Cardiac muscle cell (in vitro differentiated cells and primary cell): ENCODE data around the gene PNMT. TPM values are rescaled to one million over a fixed set of nuclear protein-coding genes. Genes with fewer than 3 reads are reported as not detected.

ENCODE experiments used
- DNase-seq, 2 donors: peaks; one replicate each; pipeline versions ENCODE4 v3.0.0 to v3.0.0-alpha.2; 2010 to 2017; ENCODE audit warnings: low read depth in 1 of 2, low spot score in 1 of 2
- H3K27ac ChIP-seq: fragments of 200-600 bp; sonication (generic); 2 replicates; pipeline ENCODE4 v1.5.1; 2016
- H3K27me3 ChIP-seq: fragments of 200-600 bp; sonication (generic); 2 replicates; pipeline ENCODE4 v1.6.0; 2016; ENCODE audit warnings: control low read depth
- H3K36me3 ChIP-seq: fragments of 200-600 bp; sonication (generic); 2 replicates; pipeline ENCODE4 v1.5.1; 2016; ENCODE audit warnings: control low read depth
- H3K4me1 ChIP-seq: fragments of 200-600 bp; sonication (generic); 2 replicates; pipeline ENCODE4 v1.8.1; 2017; ENCODE audit warnings: low read depth, mild to moderate bottlenecking, mixed run types
- H3K4me3 ChIP-seq: fragments of 200-600 bp; sonication (generic); 2 replicates; pipeline ENCODE4 v1.5.1; 2016; ENCODE audit warnings: mild to moderate bottlenecking
- H3K9me3 ChIP-seq: fragments of 200-600 bp; sonication (generic); 2 replicates; pipeline ENCODE4 v1.5.1; 2017; ENCODE audit warnings: low read depth, mild to moderate bottlenecking, control low read depth
- CTCF ChIP-seq: IDR thresholded peaks from 2 replicates; pipeline ENCODE4 v1.5.1; 2012; ENCODE audit warnings: low read depth, mild to moderate bottlenecking, low read length
- polyA plus RNA-seq: library from polyadenylated mRNA; unstranded; fragments of >200 nt; fragmentation: Nextera tagmentation; extraction: Ambion mirVana; gene quantifications from 2 replicates; pipeline ENCODE4 v1.2.1, GENCODE V29; 2016
- total RNA-seq: library from RNA; depleted of rRNA; stranded (reverse); fragments of >200 nt; gene quantifications from 2 replicates; pipeline ENCODE4 v1.2.3, GENCODE V29; 2016

The PNMT gene
- total and polyA plus RNA-seq, 2 experiments from 2014 or later: 14.7 to 27.2 TPM

GRCh38 chr17:39659279-39660010, 8.8 kb upstream of the PNMT start:
- Histone ChIP-seq H3K27ac (no peak overlapping the region), H3K4me1 (peaks cover 13% of the 10 kb centered on the region), H3K9me3 (no peaks in the 10 kb centered on the region), H3K36me3 (peaks cover 11% of the 10 kb centered on the region), H3K4me3 (no peak overlapping the region), H3K27me3 (no peaks in the 10 kb centered on the region)
- no peak for DNase-seq
- TF ChIP-seq CTCF: no peak

GRCh38 chr17:39660011-39660360, 8.3 kb upstream of the PNMT start:
- Histone ChIP-seq H3K4me3 (no peak overlapping the region), H3K4me1 (peaks cover 18% of the 10 kb centered on the region), H3K27ac (no peak overlapping the region), H3K27me3 (no peaks in the 10 kb centered on the region), H3K9me3 (no peaks in the 10 kb centered on the region), H3K36me3 (peaks cover 11% of the 10 kb centered on the region)
- no peak for DNase-seq
- TF ChIP-seq CTCF: no peak

- H3K27ac ChIP-seq: no peak overlapping the region
- no peak for TF ChIP-seq CTCF
- H3K9me3 ChIP-seq: no peaks in the 10 kb centered on the region
- no peak for DNase-seq
- H3K4me1 ChIP-seq: peaks cover 25% of the 10 kb centered on the region
- H3K27me3 ChIP-seq: no peaks in the 10 kb centered on the region
- H3K4me3 ChIP-seq: no peak overlapping the region
- H3K36me3 ChIP-seq: peaks cover 11% of the 10 kb centered on the region
These were observed 7.6 kb upstream of the PNMT start for GRCh38 chr17:39660397-39661385.

GRCh38 chr17:39661744-39662541, 6.3 kb upstream of the PNMT start:
- TF ChIP-seq CTCF: no peak
- Histone ChIP-seq H3K27me3 (no peaks in the 10 kb centered on the region), H3K4me1 (peaks cover 38% of the 10 kb centered on the region), H3K4me3 (no peak overlapping the region), H3K9me3 (no peaks in the 10 kb centered on the region), H3K27ac (no peak overlapping the region), H3K36me3 (peaks cover 11% of the 10 kb centered on the region)
- no peak for DNase-seq
